Mesenchymal stem cell (in vitro differentiated cells and primary cell): ENCODE results near the gene PTPRR.

Experiments
- DNase-seq: peaks from one replicate; pipeline ENCODE4 v3.0.0-alpha.2; 2013
- H2AFZ ChIP-seq: one replicate; pipeline ENCODE4 v1.6.1; 2013; ENCODE audit warnings: low read depth, mild to moderate bottlenecking, control low read depth, inconsistent platforms, low read length, moderate library complexity
- H2AK5ac ChIP-seq: 2 replicates; pipeline ENCODE4 v1.6.1; 2013; ENCODE audit warnings: low read length, moderate library complexity, mild to moderate bottlenecking, inconsistent platforms; ENCODE audit not compliant: severe bottlenecking
- H2BK120ac ChIP-seq: one replicate; pipeline ENCODE4 v1.6.1; 2013; ENCODE audit warnings: low read depth, mild to moderate bottlenecking, inconsistent platforms, low read length, moderate library complexity
- H2BK12ac ChIP-seq, 2 experiments: one replicate each; pipeline ENCODE4 v1.6.1; 2013; ENCODE audit warnings: inconsistent platforms in 2 of 2, low read length in 2 of 2, mild to moderate bottlenecking in 2 of 2, moderate library complexity in 2 of 2, control low read depth in 1 of 2
- H2BK15ac ChIP-seq: one replicate; pipeline ENCODE4 v1.6.1; 2013; ENCODE audit warnings: mild to moderate bottlenecking, low read depth, inconsistent platforms; ENCODE audit not compliant: poor library complexity, severe bottlenecking
- H2BK5ac ChIP-seq: 2 replicates; pipeline ENCODE4 v1.6.1; 2013; ENCODE audit warnings: low read depth, mild to moderate bottlenecking, low read length, control low read depth, inconsistent platforms; ENCODE audit not compliant: poor library complexity, severe bottlenecking
- H3K14ac ChIP-seq, 2 experiments: one replicate each; pipeline ENCODE4 v1.6.1; 2013; ENCODE audit warnings: inconsistent platforms in 2 of 2, low read length in 2 of 2, control low read depth in 1 of 2, mild to moderate bottlenecking in 1 of 2, moderate library complexity in 1 of 2
- H3K18ac ChIP-seq, 2 experiments: one replicate each; pipeline ENCODE4 v1.6.1; 2013; ENCODE audit warnings: inconsistent platforms in 2 of 2, low read length in 2 of 2, control low read depth in 1 of 2, low read depth in 1 of 2, mild to moderate bottlenecking in 1 of 2
- H3K23ac ChIP-seq, 2 experiments: one replicate each; pipeline ENCODE4 v1.6.1; 2013; ENCODE audit warnings: inconsistent platforms in 2 of 2, low read length in 2 of 2, mild to moderate bottlenecking in 2 of 2, moderate library complexity in 2 of 2, control low read depth in 1 of 2
- H3K27ac ChIP-seq: 2 replicates; pipeline ENCODE4 v1.5.1; 2013; ENCODE audit warnings: mild to moderate bottlenecking, moderate library complexity, low read length, control low read depth, inconsistent platforms; ENCODE audit not compliant: poor library complexity, severe bottlenecking
- H3K27me3 ChIP-seq, 2 experiments: 2 replicates each; pipeline versions ENCODE4 v1.6.1 to v1.7.0; 2013; ENCODE audit warnings: low read length in 2 of 2, mild to moderate bottlenecking in 2 of 2, moderate library complexity in 2 of 2, control low read depth in 1 of 2, inconsistent platforms in 1 of 2; ENCODE audit not compliant: control insufficient read depth in 1 of 2, insufficient read depth in 1 of 2
- H3K36me3 ChIP-seq, 2 experiments: 2 replicates each; pipeline versions ENCODE4 v1.6.1 to v1.7.0; 2013; ENCODE audit warnings: low read length in 2 of 2, control low read depth in 1 of 2, inconsistent platforms in 1 of 2, low read depth in 1 of 2, mild to moderate bottlenecking in 1 of 2; ENCODE audit not compliant: insufficient read depth in 2 of 2, control insufficient read depth in 1 of 2
- H3K4ac ChIP-seq, 2 experiments: one replicate each; pipeline ENCODE4 v1.6.1; 2013; ENCODE audit warnings: inconsistent platforms in 2 of 2, low read length in 2 of 2, mild to moderate bottlenecking in 2 of 2, moderate library complexity in 2 of 2, control low read depth in 1 of 2, low read depth in 1 of 2
- H3K4me1 ChIP-seq: 2 replicates; pipeline ENCODE4 v1.6.1; 2013; ENCODE audit warnings: low read depth, low read length, control low read depth; ENCODE audit not compliant: control insufficient read depth, insufficient read depth
- H3K4me2 ChIP-seq: 2 replicates; pipeline ENCODE4 v1.6.1; 2013; ENCODE audit warnings: low read length, mild to moderate bottlenecking, inconsistent platforms; ENCODE audit not compliant: poor library complexity, severe bottlenecking
- H3K4me3 ChIP-seq, 2 experiments: 2 replicates each; pipeline versions ENCODE4 v1.5.1 to v1.7.0; 2013; ENCODE audit warnings: low read length in 2 of 2, mild to moderate bottlenecking in 2 of 2, control low read depth in 1 of 2, low read depth in 1 of 2; ENCODE audit not compliant: insufficient read depth in 1 of 2
- H3K79me1 ChIP-seq: replicated peaks from 2 replicates; pipeline ENCODE4 v1.6.1; 2013; ENCODE audit warnings: mild to moderate bottlenecking, control low read depth, low read length, inconsistent platforms; ENCODE audit not compliant: poor library complexity, severe bottlenecking
- H3K9ac ChIP-seq: 2 replicates; pipeline ENCODE4 v1.7.0; 2013; ENCODE audit warnings: mild to moderate bottlenecking, low read length, moderate library complexity
- H3K9me3 ChIP-seq: 2 replicates; pipeline ENCODE4 v1.7.0; 2013; ENCODE audit warnings: mild to moderate bottlenecking, low read length; ENCODE audit not compliant: control insufficient read depth
- H4K8ac ChIP-seq: one replicate; pipeline ENCODE4 v1.6.1; 2013; ENCODE audit warnings: inconsistent platforms, mild to moderate bottlenecking, low read length, moderate library complexity
- H4K91ac ChIP-seq: one replicate; pipeline ENCODE4 v1.6.1; 2013; ENCODE audit warnings: mild to moderate bottlenecking, low read length, inconsistent platforms
- WGBS: methylation state at CpG from one replicate; pipeline ENCODE4 v1.1.7; 2013; ENCODE audit warnings: mixed read lengths; 5-methylcytosine and 5-hydroxymethylcytosine counted together

PTPRR gene

GRCh38 chr12:70747445-70748260 lies 172.9 kb downstream of the PTPRR start:
- WGBS: 44% methylated on average over 2 of the region's 6 CpGs
- H4K91ac ChIP-seq: no peak overlapping the region
- H3K14ac ChIP-seq: no peak overlapping the region
- H3K79me1 ChIP-seq: no peaks in the 10 kb centered on the region
- H2AFZ ChIP-seq: no peak overlapping the region
- no peak overlapping the region for H4K8ac ChIP-seq
- H2BK15ac ChIP-seq: no peak overlapping the region
- no peak overlapping the region for H3K27ac ChIP-seq
- no peak overlapping the region for H2BK5ac ChIP-seq
- no peaks in the 10 kb centered on the region for H3K4me1 ChIP-seq
- H2BK12ac ChIP-seq: no peak overlapping the region
- H2AK5ac ChIP-seq: no peak overlapping the region
- H3K4me2 ChIP-seq: no peak overlapping the region
- H2BK120ac ChIP-seq: no peak overlapping the region
- H3K36me3 ChIP-seq: no peaks in the 10 kb centered on the region
- H3K4ac ChIP-seq: no peak overlapping the region
- no peak overlapping the region for H3K9ac ChIP-seq
- no peaks in the 10 kb centered on the region for H3K9me3 ChIP-seq
- no peak overlapping the region for H3K18ac ChIP-seq
- H3K23ac ChIP-seq: no peak overlapping the region
- peaks cover 0 to 38% of the 10 kb centered on the region in 2 experiments for H3K27me3 ChIP-seq
- H3K4me3 ChIP-seq: no peak overlapping the region
- DNase-seq: no peak

GRCh38 chr12:70745048-70745447 lies 175.5 kb downstream of the PTPRR start:
- no peak for DNase-seq
- Histone ChIP-seq H4K91ac (no peak overlapping the region), H3K4me2 (no peak overlapping the region), H2BK12ac (no peak overlapping the region), H3K27me3 (peaks cover 0 to 41% of the 10 kb centered on the region in 2 experiments), H4K8ac (no peak overlapping the region), H2BK15ac (no peak overlapping the region), H3K18ac (no peak overlapping the region), H3K4ac (no peak overlapping the region), H3K9ac (no peak overlapping the region), H2AFZ (no peak overlapping the region), H3K4me3 (no peak overlapping the region), H2BK5ac (no peak overlapping the region), H3K14ac (no peak overlapping the region), H3K79me1 (no peaks in the 10 kb centered on the region), H3K23ac (no peak overlapping the region), H2BK120ac (no peak overlapping the region), H3K4me1 (no peaks in the 10 kb centered on the region), H3K9me3 (no peaks in the 10 kb centered on the region), H3K36me3 (no peaks in the 10 kb centered on the region), H2AK5ac (no peak overlapping the region), H3K27ac (no peak overlapping the region)
- WGBS: 83% methylated on average over 3 of the region's 7 CpGs

GRCh38 chr12:70744178-70744577 lies 176.4 kb downstream of the PTPRR start:
- Histone ChIP-seq H3K4ac (no peak overlapping the region), H3K4me2 (no peak overlapping the region), H4K91ac (no peak overlapping the region), H3K27ac (no peak overlapping the region), H3K79me1 (no peaks in the 10 kb centered on the region), H2BK12ac (no peak overlapping the region), H2BK15ac (no peak overlapping the region), H2BK5ac (no peak overlapping the region), H3K9me3 (no peaks in the 10 kb centered on the region), H2AK5ac (no peak overlapping the region), H3K23ac (no peak overlapping the region), H2BK120ac (no peak overlapping the region), H3K4me1 (no peaks in the 10 kb centered on the region), H3K14ac (no peak overlapping the region), H3K27me3 (peaks cover 0 to 41% of the 10 kb centered on the region in 2 experiments), H3K4me3 (no peak overlapping the region), H3K18ac (no peak overlapping the region), H2AFZ (no peak overlapping the region), H3K9ac (no peak overlapping the region), H4K8ac (no peak overlapping the region), H3K36me3 (no peaks in the 10 kb centered on the region)
- WGBS: 81% methylated on average over 1 of the region's 2 CpGs
- DNase-seq: no peak

GRCh38 chr12:70741256-70741655 lies 179.3 kb downstream of the PTPRR start:
- Histone ChIP-seq H3K14ac (no peak overlapping the region), H3K23ac (no peak overlapping the region), H3K27me3 (peaks cover 0 to 32% of the 10 kb centered on the region in 2 experiments), H3K4ac (no peak overlapping the region), H3K4me3 (no peak overlapping the region), H2AK5ac (no peak overlapping the region), H2AFZ (no peak overlapping the region), H3K36me3 (no peaks in the 10 kb centered on the region), H3K9me3 (no peaks in the 10 kb centered on the region), H3K27ac (no peak overlapping the region), H4K91ac (no peak overlapping the region), H2BK120ac (no peak overlapping the region), H3K4me2 (no peak overlapping the region), H2BK5ac (no peak overlapping the region), H3K9ac (no peak overlapping the region), H2BK15ac (no peak overlapping the region), H3K4me1 (no peaks in the 10 kb centered on the region), H3K79me1 (no peaks in the 10 kb centered on the region), H4K8ac (no peak overlapping the region), H3K18ac (no peak overlapping the region), H2BK12ac (no peak overlapping the region)
- no peak for DNase-seq
- 79% methylated on average over 4 of the region's 4 CpGs for WGBS
